ENCODE results near the gene TDP2.
"Not testable (repeated sequence)": the region's sequence is repeated elsewhere in the genome, so short reads cannot be mapped to it uniquely, and the experiment has no call there.

TDP2 gene, protein sequence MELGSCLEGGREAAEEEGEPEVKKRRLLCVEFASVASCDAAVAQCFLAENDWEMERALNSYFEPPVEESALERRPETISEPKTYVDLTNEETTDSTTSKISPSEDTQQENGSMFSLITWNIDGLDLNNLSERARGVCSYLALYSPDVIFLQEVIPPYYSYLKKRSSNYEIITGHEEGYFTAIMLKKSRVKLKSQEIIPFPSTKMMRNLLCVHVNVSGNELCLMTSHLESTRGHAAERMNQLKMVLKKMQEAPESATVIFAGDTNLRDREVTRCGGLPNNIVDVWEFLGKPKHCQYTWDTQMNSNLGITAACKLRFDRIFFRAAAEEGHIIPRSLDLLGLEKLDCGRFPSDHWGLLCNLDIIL

DNA sequence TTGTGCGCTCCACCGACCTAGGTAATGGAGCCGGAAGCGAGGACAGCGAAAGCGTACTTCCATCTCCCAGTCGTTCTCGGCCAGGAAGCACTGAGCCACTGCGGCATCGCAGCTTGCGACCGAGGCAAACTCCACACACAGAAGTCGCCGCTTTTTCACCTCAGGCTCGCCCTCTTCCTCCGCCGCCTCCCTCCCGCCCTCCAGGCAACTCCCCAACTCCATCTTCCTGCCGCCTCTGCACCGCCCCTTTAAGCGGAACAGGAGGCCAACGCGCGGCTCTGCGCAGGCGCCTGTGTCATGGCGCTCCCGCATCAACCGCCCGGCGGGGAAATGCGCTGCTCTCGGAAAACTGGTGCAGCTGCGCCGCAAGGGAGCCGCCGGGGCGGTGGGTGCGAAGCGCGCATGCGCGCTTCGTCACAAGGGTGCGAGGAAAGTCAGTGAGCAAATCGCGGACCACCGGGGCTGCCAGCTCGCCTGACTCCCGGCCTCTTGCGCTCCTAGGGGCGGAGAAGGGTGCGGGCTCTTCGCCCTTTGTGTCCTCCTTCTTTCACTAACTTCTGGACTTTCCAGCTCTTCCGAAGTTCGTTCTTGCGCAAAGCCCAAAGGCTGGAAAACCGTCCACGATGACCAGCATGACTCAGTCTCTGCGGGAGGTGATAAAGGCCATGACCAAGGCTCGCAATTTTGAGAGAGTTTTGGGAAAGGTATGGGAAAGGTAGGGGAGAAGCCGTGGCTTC, at the start of gene TDP2, which contains the start of gene ACOT13:
Gene TDP2 (minus strand): TSS at position 259 of the 737 bp plus-strand sequence. CDS start 37 bp downstream, at position 222.
Gene ACOT13 (plus strand): TSS at position 437 of the 737 bp plus-strand sequence. CDS start 187 bp downstream, at position 624.
- peak; percentile 90 to 96 for DNase-seq (ENCODE audit: extremely low read depth in 1 of 2, low read depth in 1 of 2)

DNA sequence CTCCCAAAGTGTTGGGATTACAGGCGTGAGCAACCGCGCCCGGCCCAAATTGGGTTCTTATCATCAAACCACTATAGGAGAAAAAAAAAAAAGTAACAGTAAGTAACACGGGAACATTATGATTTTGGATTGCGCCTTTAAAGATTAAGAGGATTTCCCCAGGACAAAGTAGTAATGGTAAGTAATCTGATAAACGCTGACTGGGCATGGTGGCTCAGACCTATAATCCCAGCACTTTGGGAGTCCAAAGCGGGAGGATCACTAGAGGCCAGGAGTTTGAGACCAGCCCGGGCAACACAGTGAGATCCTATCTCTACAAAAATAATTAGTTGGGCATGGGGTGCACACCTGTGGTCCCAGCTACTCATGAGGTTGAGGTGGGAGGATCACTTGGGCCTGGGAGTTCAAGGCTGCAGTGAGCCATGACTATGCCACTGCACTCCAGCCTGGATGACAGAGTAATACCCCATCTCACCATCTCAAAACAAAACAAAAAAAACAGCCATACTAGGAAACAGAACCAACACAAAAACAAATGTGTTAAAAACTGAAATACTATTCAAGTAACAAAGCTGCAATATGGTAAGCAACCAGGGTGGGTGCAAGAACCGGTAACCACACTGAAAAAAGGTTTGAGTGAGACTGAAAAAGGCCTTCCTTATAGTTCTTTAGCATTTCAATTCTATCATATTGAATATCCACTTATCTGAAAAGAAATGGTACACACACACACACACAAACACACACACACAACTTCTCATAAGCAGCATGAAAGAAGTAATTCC, 44.0 kb upstream of the TDP2 start:
- no peak for DNase-seq (ENCODE audit: extremely low read depth in 1 of 2, low read depth in 1 of 2)

DNA sequence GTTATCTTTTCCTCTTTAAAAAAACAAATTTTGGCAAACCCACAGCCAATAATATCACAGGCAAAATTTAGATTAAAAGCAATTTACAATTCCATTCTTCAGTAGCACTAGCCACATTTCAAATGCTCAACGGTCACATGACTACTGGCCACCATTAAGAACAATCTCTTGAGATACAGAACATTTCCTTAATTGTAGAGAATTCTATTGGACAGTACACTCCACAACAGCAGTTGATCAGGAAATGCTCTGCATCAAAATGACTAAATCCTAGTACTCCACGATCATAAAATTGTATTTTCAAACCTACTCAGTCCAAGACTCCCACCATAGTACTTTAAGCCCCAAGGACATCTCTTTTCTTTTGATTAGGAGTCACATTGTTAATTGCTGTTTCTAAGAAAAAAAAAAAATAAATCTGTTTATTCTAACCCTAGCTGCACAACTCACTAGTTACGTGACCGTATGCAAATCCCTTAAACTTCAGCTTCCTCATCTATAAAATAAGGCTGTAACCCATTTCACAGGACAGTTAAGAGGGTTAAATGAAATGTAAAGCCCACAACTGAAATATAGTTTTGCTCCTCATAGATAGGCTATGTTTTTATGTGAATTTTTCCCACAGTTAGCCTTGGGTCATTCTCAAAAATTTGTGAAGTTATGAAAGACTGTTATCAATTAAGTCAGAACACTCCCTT, 42.5 kb upstream of the TDP2 start:
- no peak for DNase-seq (ENCODE audit: extremely low read depth in 1 of 2, low read depth in 1 of 2)

DNA sequence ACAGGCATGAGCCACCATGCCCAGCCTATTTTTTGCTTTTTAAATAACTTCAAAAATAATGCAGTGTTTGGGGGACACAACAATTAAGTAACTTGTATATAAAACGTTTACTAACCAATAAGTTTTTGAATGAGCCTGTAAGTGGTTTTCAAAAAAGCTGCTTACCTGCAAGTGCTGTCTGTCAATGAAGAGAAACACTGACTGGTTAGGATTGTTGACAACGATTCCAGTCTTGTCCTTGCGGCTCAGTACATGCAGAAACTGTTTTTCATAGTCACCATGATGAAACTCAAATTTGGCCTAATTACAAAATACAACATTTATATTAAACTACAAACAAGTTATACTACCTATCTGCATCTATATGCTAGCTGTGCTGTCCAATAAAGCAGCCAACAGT, 41.9 kb upstream of the TDP2 start:
- DNase-seq (ENCODE audit: extremely low read depth in 1 of 2, low read depth in 1 of 2): no peak

DNA sequence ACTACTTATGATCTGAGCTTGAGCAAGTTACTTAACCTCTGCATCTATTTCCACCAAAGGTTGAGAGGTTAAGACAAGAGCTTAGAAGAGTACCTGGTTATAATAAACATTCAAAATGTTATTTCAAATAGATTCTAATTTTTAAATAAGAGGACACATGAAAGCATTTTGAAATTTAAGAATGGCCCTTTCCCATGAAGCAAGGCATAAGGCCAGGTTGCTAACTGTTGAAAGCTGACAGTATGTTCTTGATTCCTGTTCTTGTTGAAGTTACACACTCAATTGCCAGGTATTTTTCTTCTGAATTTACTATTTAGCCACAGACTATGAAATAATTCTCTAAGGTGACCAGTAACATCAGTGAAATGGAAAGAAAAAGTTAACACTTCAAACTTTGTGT, 37.8 kb upstream of the TDP2 start:
- DNase-seq (ENCODE audit: extremely low read depth in 1 of 2, low read depth in 1 of 2): no peak

DNA sequence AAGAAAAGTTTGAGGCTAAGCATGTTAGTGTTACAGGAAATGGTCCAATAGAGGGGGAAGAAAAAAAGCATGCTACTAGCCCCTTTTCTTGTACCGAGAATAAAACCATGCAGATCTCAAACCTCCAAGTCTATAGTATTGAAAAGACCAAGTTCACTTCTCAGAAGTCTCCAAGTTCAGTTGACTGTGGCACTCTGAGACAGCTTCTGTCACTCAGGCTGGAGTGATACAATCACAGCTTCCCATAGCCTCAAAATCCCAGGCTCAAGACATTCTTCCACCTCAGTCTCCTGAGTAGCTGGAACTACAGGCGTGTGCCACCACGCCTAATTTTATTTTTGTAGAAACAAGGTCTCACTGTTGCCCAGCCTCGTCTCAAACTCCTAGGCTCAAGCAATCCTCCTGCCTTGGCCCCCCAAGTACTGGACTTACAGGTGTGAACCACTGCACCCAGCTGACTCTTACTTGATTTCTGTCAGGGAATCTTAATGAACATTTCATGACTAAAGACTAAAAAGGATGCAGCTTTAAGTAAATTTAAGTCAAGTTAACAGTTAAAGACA, 36.1 kb upstream of the TDP2 start:
- no peak for DNase-seq (ENCODE audit: extremely low read depth in 1 of 2, low read depth in 1 of 2)

DNA sequence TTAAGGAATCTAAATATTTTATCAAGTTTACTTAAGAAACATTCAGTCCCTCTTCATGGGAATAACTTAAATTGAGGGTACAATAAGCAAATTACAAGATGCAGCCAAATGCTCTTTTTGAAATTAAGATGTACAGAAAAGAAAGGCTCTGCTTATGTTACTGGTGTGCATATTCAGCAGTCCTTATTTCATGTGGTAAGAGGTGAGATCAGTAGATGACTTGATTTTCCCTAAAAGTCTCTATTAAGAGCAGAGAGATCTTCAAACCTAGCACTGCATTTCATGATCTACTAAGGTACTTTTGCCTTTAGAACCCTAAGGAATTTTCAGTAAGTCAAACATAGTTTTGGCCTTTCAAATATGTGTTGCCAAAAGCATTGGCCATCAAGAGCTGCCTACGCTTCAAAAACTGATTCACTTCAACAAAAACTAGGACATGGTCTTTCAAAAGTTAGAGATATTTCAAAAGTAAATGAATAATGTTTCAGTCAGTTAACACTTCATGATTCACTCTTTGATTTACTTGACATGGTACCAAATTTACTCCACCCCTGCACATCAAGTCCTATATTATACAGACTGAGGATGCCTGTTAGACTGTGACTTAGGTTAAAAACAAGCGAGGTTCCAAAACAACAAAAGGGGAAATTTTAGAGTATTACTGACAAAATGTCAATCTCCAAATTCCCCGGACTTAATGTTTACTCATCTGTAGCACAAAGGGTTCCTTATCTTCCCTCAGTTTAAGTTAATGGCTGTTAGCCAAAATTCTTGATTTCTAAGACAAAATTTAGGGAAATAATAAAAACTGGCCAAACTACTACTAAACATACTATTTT, 33.0 kb upstream of the TDP2 start:
- DNase-seq (ENCODE audit: extremely low read depth in 1 of 2, low read depth in 1 of 2): no peak

DNA sequence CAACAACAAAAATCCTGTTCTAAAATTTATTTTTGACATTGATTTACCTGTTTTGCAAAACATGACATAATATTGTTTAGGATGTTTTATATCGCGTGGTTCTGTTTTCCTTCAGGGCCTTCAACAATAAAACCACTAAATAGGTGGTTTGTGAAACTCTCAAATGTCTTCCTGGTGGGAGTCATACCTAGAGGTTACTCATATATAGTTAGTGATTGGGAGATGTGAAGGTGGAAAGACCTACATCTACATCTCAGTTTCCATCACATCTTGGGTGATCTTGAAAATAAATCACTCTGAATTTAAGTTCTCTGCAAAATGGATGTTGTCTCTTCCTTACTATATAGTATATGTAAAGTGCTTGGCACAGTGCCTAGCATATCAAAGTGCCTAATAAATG, 29.4 kb upstream of the TDP2 start:
- DNase-seq (ENCODE audit: extremely low read depth in 1 of 2, low read depth in 1 of 2): no peak

DNA sequence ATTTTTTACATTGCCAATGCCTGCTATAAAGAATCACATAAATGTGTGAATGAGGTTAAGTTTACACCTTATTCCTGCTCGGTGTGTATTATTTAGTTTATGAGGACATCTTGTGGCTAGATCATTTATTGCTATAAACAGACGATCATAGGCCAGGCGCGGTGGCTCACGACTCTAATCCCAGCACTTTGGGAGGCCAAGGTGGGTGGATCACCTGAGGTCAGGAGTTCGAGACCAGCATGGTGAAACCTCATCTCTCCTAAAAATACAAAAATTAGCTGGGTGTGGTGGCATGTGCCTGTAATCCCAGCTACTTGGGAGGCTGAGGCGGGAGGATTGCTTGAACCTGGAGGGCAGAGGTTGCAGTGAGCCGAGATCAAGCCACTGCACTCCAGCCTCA, 28.9 kb upstream of the TDP2 start:
- DNase-seq (ENCODE audit: extremely low read depth in 1 of 2, low read depth in 1 of 2): not testable (repeated sequence)

DNA sequence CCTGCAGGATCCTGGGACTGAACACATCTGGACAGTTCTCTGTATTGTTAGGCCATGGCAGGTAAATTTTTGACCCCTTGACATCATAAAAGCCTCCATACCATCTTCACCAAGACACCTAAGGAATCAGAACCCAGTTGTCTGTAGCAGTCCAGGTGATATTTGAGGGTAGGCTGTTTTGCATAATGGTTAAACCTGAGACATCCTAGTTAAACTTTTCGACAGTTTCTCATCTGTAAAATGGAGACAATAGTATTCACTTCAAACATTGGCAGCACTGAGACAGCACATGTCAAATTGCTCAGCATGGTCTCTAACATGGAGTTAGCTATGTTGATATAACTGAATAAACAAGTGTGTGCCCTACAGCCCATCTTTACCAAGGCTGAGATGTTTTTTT, 27.5 kb upstream of the TDP2 start:
- no peak for DNase-seq (ENCODE audit: extremely low read depth in 1 of 2, low read depth in 1 of 2)

DNA sequence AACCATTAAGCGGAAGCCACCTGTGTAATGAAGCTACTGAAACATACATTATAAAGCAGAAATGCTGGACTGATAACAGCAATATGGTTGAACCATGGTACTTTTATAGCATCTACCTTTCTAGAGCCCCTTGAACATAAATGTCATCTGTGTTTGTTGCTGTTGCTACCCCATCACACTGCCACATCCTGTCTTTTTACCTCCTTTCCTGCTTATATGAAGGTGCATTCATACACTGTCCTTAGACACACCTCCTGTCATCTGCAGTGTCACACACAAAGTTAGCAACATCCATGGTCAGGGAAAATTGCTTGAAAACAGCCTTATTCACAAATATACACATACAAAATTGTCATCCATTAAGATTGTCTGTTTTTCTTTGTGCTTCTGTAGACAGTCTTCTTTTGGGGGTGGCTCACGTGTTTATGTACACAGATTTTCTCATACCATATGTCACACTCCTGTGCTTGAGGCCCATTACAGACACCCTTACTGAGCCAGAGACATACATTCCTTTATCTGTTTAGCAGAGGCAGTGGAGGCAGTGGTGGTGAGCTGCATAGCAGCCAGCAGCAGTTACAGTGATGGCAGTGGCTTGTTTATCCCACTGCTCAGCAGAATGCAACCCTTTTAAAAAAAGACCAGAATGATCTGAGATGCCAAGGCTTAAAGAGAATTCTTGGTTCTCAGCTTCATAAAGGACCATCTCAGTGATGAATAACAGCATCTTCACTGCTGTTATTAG, 26.3 kb upstream of the TDP2 start:
- no peak for DNase-seq (ENCODE audit: extremely low read depth in 1 of 2, low read depth in 1 of 2)

DNA sequence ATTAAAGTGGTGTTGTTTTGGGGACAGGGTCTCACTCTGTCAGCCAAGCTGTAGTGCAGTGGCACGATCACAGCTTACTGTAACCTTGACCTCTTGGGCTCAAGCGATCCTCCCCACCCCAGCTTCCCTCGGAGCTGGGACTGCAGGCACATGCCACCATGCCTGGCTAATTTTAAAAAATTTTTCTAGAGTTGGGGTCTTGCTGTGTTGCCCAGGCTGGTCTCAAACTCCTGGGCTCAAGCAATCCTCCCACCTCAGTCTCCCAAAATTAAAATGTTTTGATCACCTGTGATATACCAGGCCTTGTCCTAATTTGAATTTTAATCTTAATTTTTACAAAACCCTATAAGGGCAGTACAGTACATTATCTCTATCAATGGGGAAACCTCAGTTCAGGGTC, 25.7 kb upstream of the TDP2 start:
- DNase-seq (ENCODE audit: extremely low read depth in 1 of 2, low read depth in 1 of 2): no peak

DNA sequence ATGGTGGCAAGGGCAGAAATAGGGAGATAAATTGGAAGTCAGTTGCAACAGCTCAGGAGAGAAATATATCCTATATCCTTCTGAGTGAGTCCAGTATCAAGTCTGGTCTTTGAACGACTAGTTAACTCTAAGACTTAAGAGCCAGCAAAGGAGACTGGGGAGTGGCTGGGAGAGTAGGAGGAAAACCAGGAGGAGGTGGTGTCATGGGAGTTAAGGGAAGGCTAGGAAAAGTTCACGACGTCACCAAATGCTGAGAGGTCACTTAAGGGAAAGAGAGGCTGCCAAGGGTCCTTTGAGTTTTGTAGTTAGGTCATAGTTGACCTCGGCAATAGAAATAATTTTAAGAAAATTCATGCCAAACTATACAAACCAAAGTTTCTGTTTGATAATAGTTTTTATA, 25.3 kb upstream of the TDP2 start:
- no peak for DNase-seq (ENCODE audit: extremely low read depth in 1 of 2, low read depth in 1 of 2)

DNA sequence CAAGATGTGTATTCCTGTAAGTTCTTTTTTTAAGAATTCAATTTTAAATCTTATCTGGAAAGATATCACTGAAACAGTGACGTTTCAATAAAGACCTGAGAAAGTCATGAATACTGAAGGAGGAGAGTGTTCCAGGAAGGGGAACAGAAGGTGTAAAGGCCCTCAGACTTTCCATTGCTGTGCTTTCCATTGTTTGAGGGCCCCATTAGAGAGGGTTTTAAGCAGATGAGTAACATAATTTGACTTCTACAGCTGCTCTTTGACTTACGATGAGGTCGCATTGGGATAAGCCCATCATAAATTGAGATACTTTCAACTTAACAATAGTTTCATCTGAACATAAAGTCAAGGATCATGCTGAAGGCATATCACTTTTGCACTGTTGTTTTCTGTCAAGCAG, 24.9 kb upstream of the TDP2 start:
- DNase-seq (ENCODE audit: extremely low read depth in 1 of 2, low read depth in 1 of 2): no peak

DNA sequence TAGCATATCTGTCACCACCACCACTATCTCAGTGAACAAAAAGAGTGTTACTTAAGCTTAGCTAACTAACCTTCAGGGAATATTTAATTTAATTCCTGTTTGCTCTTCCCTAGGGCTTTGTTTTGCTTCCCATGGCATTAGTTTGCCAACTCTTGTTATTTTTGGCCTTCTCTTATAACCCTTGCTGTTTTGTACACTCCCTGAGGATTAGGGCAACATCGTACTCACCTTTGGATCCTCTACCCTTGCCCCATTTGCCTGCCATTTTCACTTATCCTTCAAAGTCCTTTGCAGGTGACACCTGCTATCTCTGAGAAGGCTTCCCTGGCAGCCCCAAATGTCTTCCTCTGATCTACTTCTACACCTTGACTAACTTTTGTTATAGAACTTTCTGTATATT, 23.9 kb upstream of the TDP2 start:
- no peak for DNase-seq (ENCODE audit: extremely low read depth in 1 of 2, low read depth in 1 of 2)

DNA sequence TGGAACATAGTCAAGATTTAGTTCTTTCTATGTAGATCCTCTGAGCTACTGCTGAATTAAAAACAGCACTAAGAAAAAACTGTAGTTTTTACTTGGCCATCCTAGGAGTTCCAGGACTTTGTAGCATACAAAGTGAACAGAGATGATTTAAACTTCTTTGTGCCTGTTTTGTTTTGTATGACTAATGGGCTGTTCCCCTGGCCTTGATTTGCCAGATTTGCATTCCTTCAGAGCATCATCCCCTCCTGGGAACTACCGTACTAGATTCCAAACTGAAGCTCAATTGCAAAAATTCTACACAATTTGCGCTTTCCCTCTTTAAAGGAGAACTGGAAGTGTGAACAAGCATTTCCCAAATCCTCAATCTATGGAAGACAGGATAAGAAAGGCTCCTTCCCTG, 23.3 kb upstream of the TDP2 start:
- no peak for DNase-seq (ENCODE audit: extremely low read depth in 1 of 2, low read depth in 1 of 2)

DNA sequence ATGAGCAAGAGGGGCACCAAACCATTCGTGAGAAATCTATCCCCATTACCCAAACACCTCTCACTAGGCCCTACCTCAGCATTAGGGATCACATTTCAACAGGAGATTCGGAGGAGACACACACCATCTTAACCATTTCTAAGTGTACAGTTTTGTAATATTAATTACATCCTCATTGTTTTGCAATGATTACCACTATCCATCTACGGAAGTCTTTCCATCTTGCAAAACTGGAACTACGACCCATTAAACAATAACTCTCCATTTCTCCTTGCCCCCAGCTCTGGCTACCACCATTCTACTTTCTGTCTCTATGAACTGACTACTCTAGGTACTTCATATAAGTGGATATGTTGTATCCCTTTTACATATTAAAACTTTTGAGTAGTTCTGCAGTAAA, 20.2 kb upstream of the TDP2 start:
- no peak for DNase-seq (ENCODE audit: extremely low read depth in 1 of 2, low read depth in 1 of 2)

DNA sequence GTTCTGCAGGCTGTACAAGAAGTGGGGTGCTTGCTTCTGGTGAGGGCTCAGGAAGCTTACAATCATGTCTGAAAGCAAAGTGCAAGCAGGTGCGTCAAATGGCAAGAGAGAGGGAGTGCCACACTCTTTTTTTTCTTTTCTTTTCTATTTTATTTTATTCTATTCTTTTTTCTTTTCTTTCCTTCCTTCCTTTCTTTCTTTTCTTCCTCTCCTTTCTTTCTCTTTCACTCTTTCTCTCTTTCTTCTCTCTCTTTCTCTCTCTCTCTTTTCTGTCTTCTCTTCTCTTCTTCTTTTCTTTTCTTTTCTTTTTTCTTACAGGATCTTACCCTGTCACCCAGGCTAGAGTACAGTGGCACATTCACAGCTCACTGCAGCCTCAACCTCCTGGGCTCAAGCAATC, 19.7 kb upstream of the TDP2 start:
- DNase-seq (ENCODE audit: extremely low read depth in 1 of 2, low read depth in 1 of 2): no peak
